GM12878 (cell line): ENCODE results near the gene HTD2. TPM values are rescaled to one million over a fixed set of nuclear protein-coding genes. Genes with fewer than 3 reads are reported as not detected.

Source experiments
- ATAC-seq: fragments of 200-7000 bp; cut with Tn5 transposase; 3 replicates; pipeline ENCODE4 v1.9.1; 2020; ENCODE audit warnings: mild to moderate bottlenecking, moderate library complexity
- BruUV-seq: library from RNA; stranded (reverse); fragments of 400-500 nt; replicated peaks from 2 replicates; lab custom pipeline; 2021; lab: Mats Ljungman, UMichigan
- CTCF ChIA-PET: fragments of 300-600 bp; sonication (Branson Sonifier 250); formaldehyde crosslinking; extraction: SDS; loops from one replicate; lab custom pipeline; 2021; ENCODE audit warnings: inconsistent platforms; lab: Yijun Ruan, JAX
- POLR2A ChIA-PET: fragments of 350-600 bp; formaldehyde crosslinking; extraction: SDS; loops from one replicate; lab custom pipeline; 2021; ENCODE audit warnings: inconsistent platforms; lab: Charles Lee
- RAD21 ChIA-PET: fragments of 300-600 bp; sonication (Branson Sonifier 250); formaldehyde crosslinking; loops from one replicate; lab custom pipeline; 2023; ENCODE audit warnings: antibody characterized with exemption; ENCODE audit not compliant: unreplicated experiment; lab: Charles Lee
- SMC1A ChIA-PET: fragments of 300-600 bp; sonication (Branson Sonifier 250); formaldehyde crosslinking; loops from one replicate; lab custom pipeline; 2023; ENCODE audit not compliant: unreplicated experiment, uncharacterized antibody; lab: Charles Lee
- DNase-seq: peaks from one replicate; pipeline ENCODE4 v3.0.0-alpha.2; 2011; ENCODE audit warnings: low read depth, low spot score
- FAIRE-seq: peaks from 3 replicates; lab custom pipeline; 2011; peaks lifted over from hg19 to GRCh38; lab: Jason Lieb, UNC
- H2AFZ ChIP-seq: 2 replicates; pipeline ENCODE4 v1.6.0; 2011; ENCODE audit warnings: low read depth, low read length, control low read depth; ENCODE audit not compliant: control insufficient read depth
- H3K27ac ChIP-seq: 2 replicates; pipeline ENCODE4 v1.5.1; 2011; ENCODE audit warnings: control low read depth; ENCODE audit not compliant: control insufficient read depth, insufficient read depth
- H3K27me3 ChIP-seq, 2 experiments: replicated peaks in 1 of 2; 2 replicates each; pipeline versions ENCODE4 v1.6.0 to v1.6.1; 2011; ENCODE audit warnings: low read length in 1 of 2; ENCODE audit not compliant: control insufficient read depth in 2 of 2, insufficient read depth in 2 of 2
- H3K36me3 ChIP-seq, 2 experiments: 2 replicates each; pipeline ENCODE4 v1.5.1; 2011; ENCODE audit warnings: low read length in 1 of 2; ENCODE audit not compliant: control insufficient read depth in 2 of 2, insufficient read depth in 2 of 2
- H3K4me1 ChIP-seq: 2 replicates; pipeline ENCODE4 v1.6.1; 2011; ENCODE audit warnings: mild to moderate bottlenecking, low read length, moderate library complexity, mixed read lengths; ENCODE audit not compliant: control insufficient read depth, insufficient read depth
- H3K4me2 ChIP-seq: 2 replicates; pipeline ENCODE4 v1.6.0; 2011; ENCODE audit warnings: control low read depth; ENCODE audit not compliant: control insufficient read depth, insufficient read depth
- H3K4me3 ChIP-seq: fragments of 200-600 bp; sonication (generic); 2 replicates; pipeline ENCODE4 v1.5.1; 2016
- H3K79me2 ChIP-seq: 2 replicates; pipeline ENCODE4 v1.6.0; 2011; ENCODE audit warnings: low read length; ENCODE audit not compliant: control insufficient read depth, insufficient read depth
- H3K9ac ChIP-seq: 2 replicates; pipeline ENCODE4 v1.8.0; 2011; ENCODE audit warnings: low read length, control low read depth, mixed read lengths; ENCODE audit not compliant: control insufficient read depth, insufficient read depth
- H3K9me3 ChIP-seq: replicated peaks from 3 replicates; pipeline ENCODE4 v1.5.1; 2011; ENCODE audit warnings: mild to moderate bottlenecking, low read length; ENCODE audit not compliant: control insufficient read depth, insufficient read depth
- H4K20me1 ChIP-seq: 2 replicates; pipeline ENCODE4 v1.6.0; 2011; ENCODE audit not compliant: control insufficient read depth, insufficient read depth
- HDAC6 ChIP-seq: fragments of 200-600 bp; sonication (generic); IDR thresholded peaks from one replicate; pipeline ENCODE4 v1.8.0; 2017; ENCODE audit warnings: antibody characterized with exemption; ENCODE audit not compliant: unreplicated experiment
- SMARCA5 ChIP-seq: fragments of 450-650 bp; IDR thresholded peaks from 2 replicates; pipeline ENCODE4 v1.6.1; 2017; ENCODE audit warnings: mild to moderate bottlenecking
- SREBF1 ChIP-seq: IDR thresholded peaks from 2 replicates; pipeline ENCODE4 v1.6.1; 2012; ENCODE audit warnings: mild to moderate bottlenecking, low read length
- WGBS: methylation state at CpG from one replicate; pipeline ENCODE4 v1.1.6; 2016; ENCODE audit warnings: low lambda C conversion rate; ENCODE audit not compliant: insufficient replicate concordance, insufficient coverage; ENCODE audit errors: missing lambda C conversion rate; 5-methylcytosine and 5-hydroxymethylcytosine counted together
- in situ Hi-C: fragments of 300-500 bp; cut with MboI; formaldehyde crosslinking; loops from 9 replicates; pipeline ENCODE4 v1.14.3; 2018; ENCODE audit warnings: mixed read lengths
- intact Hi-C: fragments of 100-400 bp; cut with micrococcal nuclease; formaldehyde crosslinking; loops from one replicate; pipeline ENCODE4 v1.14.2; 2022; ENCODE audit not compliant: unreplicated experiment
- polyA plus RNA-seq, 11 experiments: library from polyadenylated mRNA; depleted of rRNA in 4 of 11; unstranded in 6 of 11; stranded (reverse) in 5 of 11; fragments of >200 nt; fragmentation: Nextera tagmentation in 4 of 11; fragmentation: Illumina TruSeq in 1 of 11; extraction: Ambion mirVana in 4 of 11; extraction: Trizol in 1 of 11; gene quantifications; 1 replicate in 1 of 11; 2 replicates in 10 of 11; pipeline versions ENCODE4 v1.2.1 to v1.2.3, GENCODE V29; 2011 to 2016; ENCODE audit warnings: inconsistent platforms in 2 of 11, missing spikeins in 2 of 11, low read depth in 1 of 11
- total RNA-seq, 4 experiments: library from RNA; depleted of rRNA in 3 of 4; stranded (reverse); fragments of >200 nt in 3 of 4; fragmentation: Illumina TruSeq in 1 of 4; extraction: Trizol in 1 of 4; gene quantifications; 2 replicates each; pipeline versions ENCODE4 v1.2.1 to v1.2.3, GENCODE V29; 2013 to 2021
- TF ChIP-seq, protein P1 (sequence below): fragments of 450-650 bp; IDR thresholded peaks from 2 replicates; pipeline ENCODE4 v1.6.1; 2018; ENCODE audit warnings: mild to moderate bottlenecking, low read depth, moderate library complexity; ENCODE audit not compliant: partially characterized antibody
- TF ChIP-seq, protein P2 (sequence below): IDR thresholded peaks from 2 replicates; pipeline ENCODE4 v1.6.1; 2012; ENCODE audit warnings: low read depth, low read length, improper control_type of control experiment

The HTD2 gene
- total and polyA plus RNA-seq, 10 of the 15 experiments (the other 5 are each of a cell fraction or from before 2014, with no cell fraction given) = 5.9 to 24.7 (median 9.5) TPM

DNA sequence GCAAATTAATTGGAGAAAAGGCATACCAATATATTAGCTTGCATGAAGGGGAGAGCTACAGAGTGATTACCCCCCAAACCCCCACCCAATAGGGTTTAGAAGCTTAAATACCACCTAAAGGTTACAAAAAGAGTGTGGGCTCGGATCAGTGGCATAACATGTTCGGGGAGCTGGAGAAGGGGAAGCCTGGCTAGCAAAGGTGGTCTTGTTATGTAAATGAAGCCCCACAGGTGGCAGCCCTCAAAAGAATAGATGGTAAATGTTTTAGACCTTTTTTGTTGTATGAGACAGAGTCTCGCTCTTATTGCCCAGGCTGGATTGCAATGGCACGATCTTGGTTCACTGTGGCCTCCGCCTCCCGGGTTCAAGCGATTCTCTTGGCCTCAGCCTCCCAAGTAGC lies 15.5 kb downstream of the HTD2 start:
- SMC1A ChIA-PET = interaction anchor here (0.7 to 2.7 kb wide), 10 partner anchors 12 to 308 kb away, joined by 3 to 11 read pairs (median 4); partner anchors contain the start of genes HTD2 and RPP14
- no peak overlapping the region for H3K4me2 ChIP-seq
- intact Hi-C loops (loop anchor here (1.0 to 2.0 kb wide), 2 partner anchors 93 to 211 kb away; no protein-coding TSS in a partner anchor), in situ Hi-C loops (loop anchor here (10.0 kb wide), 1 partner anchor 213 kb away; the partner anchor contains the start of gene ACOX2)
- H3K27ac ChIP-seq = no peak overlapping the region
- RAD21 ChIA-PET = interaction anchor here (1.0 to 1.5 kb wide), 8 partner anchors 14 to 308 kb away, joined by 3 to 5 read pairs (median 3); no protein-coding TSS in a partner anchor
- no peak for ATAC-seq
- no peaks in the 10 kb centered on the region for H4K20me1 ChIP-seq
- no peak overlapping the region for H2AFZ ChIP-seq
- no peak for FAIRE-seq
- no peak overlapping the region for H3K9ac ChIP-seq
- WGBS = 90% methylated on average over 7 of the region's 7 CpGs
- CTCF ChIA-PET = interaction anchor here (0.6 to 13.0 kb wide), 19 partner anchors 9 to 309 kb away, joined by 3 to 112 read pairs (median 4); partner anchors contain the start of genes HTD2, PXK and RPP14
- H3K4me3 ChIP-seq = no peak overlapping the region
- H3K36me3 ChIP-seq = peaks cover 2 to 17% of the 10 kb centered on the region in 2 experiments; a peak in 3 of 4 replicates
- no peaks in the 10 kb centered on the region for H3K27me3 ChIP-seq
- peaks cover 17% of the 10 kb centered on the region for H3K4me1 ChIP-seq
- no peak for DNase-seq
- H3K9me3 ChIP-seq = no peaks in the 10 kb centered on the region
- POLR2A ChIA-PET = no interaction called here
- H3K79me2 ChIP-seq = no peaks in the 10 kb centered on the region
- no TSS peak for BruUV-seq
- TF ChIP-seq HDAC6 = no peak
- TF ChIP-seq, protein P1, sequence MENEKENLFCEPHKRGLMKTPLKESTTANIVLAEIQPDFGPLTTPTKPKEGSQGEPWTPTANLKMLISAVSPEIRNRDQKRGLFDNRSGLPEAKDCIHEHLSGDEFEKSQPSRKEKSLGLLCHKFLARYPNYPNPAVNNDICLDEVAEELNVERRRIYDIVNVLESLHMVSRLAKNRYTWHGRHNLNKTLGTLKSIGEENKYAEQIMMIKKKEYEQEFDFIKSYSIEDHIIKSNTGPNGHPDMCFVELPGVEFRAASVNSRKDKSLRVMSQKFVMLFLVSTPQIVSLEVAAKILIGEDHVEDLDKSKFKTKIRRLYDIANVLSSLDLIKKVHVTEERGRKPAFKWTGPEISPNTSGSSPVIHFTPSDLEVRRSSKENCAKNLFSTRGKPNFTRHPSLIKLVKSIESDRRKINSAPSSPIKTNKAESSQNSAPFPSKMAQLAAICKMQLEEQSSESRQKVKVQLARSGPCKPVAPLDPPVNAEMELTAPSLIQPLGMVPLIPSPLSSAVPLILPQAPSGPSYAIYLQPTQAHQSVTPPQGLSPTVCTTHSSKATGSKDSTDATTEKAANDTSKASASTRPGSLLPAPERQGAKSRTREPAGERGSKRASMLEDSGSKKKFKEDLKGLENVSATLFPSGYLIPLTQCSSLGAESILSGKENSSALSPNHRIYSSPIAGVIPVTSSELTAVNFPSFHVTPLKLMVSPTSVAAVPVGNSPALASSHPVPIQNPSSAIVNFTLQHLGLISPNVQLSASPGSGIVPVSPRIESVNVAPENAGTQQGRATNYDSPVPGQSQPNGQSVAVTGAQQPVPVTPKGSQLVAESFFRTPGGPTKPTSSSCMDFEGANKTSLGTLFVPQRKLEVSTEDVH = no peak
- TF ChIP-seq, protein P2, sequence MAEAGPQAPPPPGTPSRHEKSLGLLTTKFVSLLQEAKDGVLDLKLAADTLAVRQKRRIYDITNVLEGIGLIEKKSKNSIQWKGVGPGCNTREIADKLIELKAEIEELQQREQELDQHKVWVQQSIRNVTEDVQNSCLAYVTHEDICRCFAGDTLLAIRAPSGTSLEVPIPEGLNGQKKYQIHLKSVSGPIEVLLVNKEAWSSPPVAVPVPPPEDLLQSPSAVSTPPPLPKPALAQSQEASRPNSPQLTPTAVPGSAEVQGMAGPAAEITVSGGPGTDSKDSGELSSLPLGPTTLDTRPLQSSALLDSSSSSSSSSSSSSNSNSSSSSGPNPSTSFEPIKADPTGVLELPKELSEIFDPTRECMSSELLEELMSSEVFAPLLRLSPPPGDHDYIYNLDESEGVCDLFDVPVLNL = no peak
- TF ChIP-seq SMARCA5 = no peak
- TF ChIP-seq SREBF1 = no peak
